Thoracic aorta endothelial cell (primary cell): Measurements from ENCODE around the gene CDCA8. TPM values are rescaled to one million over a fixed set of nuclear protein-coding genes. Genes with fewer than 3 reads are reported as not detected.

ENCODE experiments used
- small RNA-seq: library from RNA; depleted of rRNA; stranded (forward); fragments of <200 nt; gene quantifications from one replicate; pipeline ENCODE3, GENCODE V24; 2012
- total RNA-seq: library from RNA; depleted of rRNA; stranded (reverse); fragments of >200 nt; gene quantifications from 2 replicates; pipeline ENCODE4 v1.2.3, GENCODE V29; 2012

The CDCA8 gene
- total RNA-seq: 21.3 and 31.5 TPM in 2 replicates

GRCh38 chr1:37692078-37692833, at the start of gene CDCA8:
Gene CDCA8, plus strand, starts transcription at chr1:37692516. Its CDS starts 175 bp downstream, at chr1:37692691.

Small RNA genes lying within 50 kb of the gene (small RNA-seq; reads per million reads assigned to genes)
- not detected for gene RF00019

Other genes with a start within 250 kb of the CDCA8 start
- 4.1 and 5.2 TPM in 2 replicates for gene ZC3H12A, start 217.9 kb upstream of the CDCA8 start, total RNA-seq
- gene MEAF6, start 177.8 kb upstream of the CDCA8 start, total RNA-seq: 69.5 and 76.7 TPM in 2 replicates
- 16.8 and 18.8 TPM in 2 replicates for gene SNIP1, start 138.2 kb upstream of the CDCA8 start, total RNA-seq
- 2.5 and 2.9 TPM in 2 replicates for gene DNALI1, start 135.6 kb upstream of the CDCA8 start, total RNA-seq
- gene GNL2, start 96.6 kb upstream of the CDCA8 start, total RNA-seq: 67.6 and 91.9 TPM in 2 replicates
- gene RSPO1, start 57.6 kb upstream of the CDCA8 start, total RNA-seq: not detected in 2 replicates
- not detected in 2 replicates for gene EPHA10, start 72.6 kb downstream of the CDCA8 start, total RNA-seq
- 0.43 and 0.93 TPM in 2 replicates for gene MANEAL, start 101.3 kb downstream of the CDCA8 start, total RNA-seq
- 12.9 and 14.0 TPM in 2 replicates for gene C1orf122, start 115.3 kb downstream of the CDCA8 start, total RNA-seq
- gene YRDC, start 115.7 kb downstream of the CDCA8 start, total RNA-seq: 17.8 and 20.2 TPM in 2 replicates
- 4.5 and 4.7 TPM in 2 replicates for gene MTF1, start 167.1 kb downstream of the CDCA8 start, total RNA-seq